PC-3 (cell line): ENCODE measurements around the gene PLA2G4B. TPM values are rescaled to one million over a fixed set of nuclear protein-coding genes. Genes with fewer than 3 reads are reported as not detected.

ENCODE experiments used
- ATAC-seq: fragments of 200-7000 bp; cut with Tn5 transposase; 2 replicates; pipeline ENCODE4 v1.9.1; 2020; ENCODE audit warnings: mild to moderate bottlenecking, moderate library complexity
- BruUV-seq: library from RNA; stranded (reverse); fragments of 400-500 nt; replicated peaks from 2 replicates; lab custom pipeline; 2021; lab: Mats Ljungman, UMichigan
- CTCF ChIA-PET: fragments of 300-600 bp; sonication (Branson Sonifier 250); formaldehyde crosslinking; loops from one replicate; lab custom pipeline; 2022; ENCODE audit warnings: antibody characterized with exemption; lab: Charles Lee
- POLR2A ChIA-PET: fragments of 300-600 bp; sonication (Branson Sonifier 250); formaldehyde crosslinking; loops from one replicate; lab custom pipeline; 2022; ENCODE audit warnings: antibody characterized with exemption; ENCODE audit not compliant: unreplicated experiment; lab: Charles Lee
- DNase-seq: peaks from one replicate; pipeline ENCODE4 v3.0.0-alpha.2; 2015
- H2AFZ ChIP-seq: fragments of 300-600 bp; sonication (generic); 2 replicates; pipeline ENCODE4 v1.6.0; 2016; ENCODE audit warnings: antibody characterized with exemption, low read length
- H3F3A ChIP-seq: fragments of 300-600 bp; sonication (generic); one replicate; pipeline ENCODE4 v1.6.0; 2017; ENCODE audit warnings: antibody characterized with exemption, low read length, control low read depth, mild to moderate bottlenecking; ENCODE audit not compliant: unreplicated experiment
- H3K27ac ChIP-seq: fragments of 300-600 bp; sonication (generic); 2 replicates; pipeline ENCODE4 v1.5.1; 2016; ENCODE audit warnings: mild to moderate bottlenecking, low read length
- H3K27me3 ChIP-seq: fragments of 300-600 bp; sonication (generic); 2 replicates; pipeline ENCODE4 v1.6.1; 2016; ENCODE audit warnings: low read length, mixed read lengths
- H3K36me3 ChIP-seq: fragments of 300-600 bp; sonication (generic); 2 replicates; pipeline ENCODE4 v1.6.1; 2016; ENCODE audit warnings: low read depth, mixed run types, low read length, mixed read lengths
- H3K4me1 ChIP-seq: fragments of 300-600 bp; sonication (generic); 2 replicates; pipeline ENCODE4 v1.5.1; 2016; ENCODE audit warnings: low read length; ENCODE audit not compliant: insufficient read depth
- H3K4me2 ChIP-seq: fragments of 300-600 bp; sonication (generic); 2 replicates; pipeline ENCODE4 v1.6.0; 2016; ENCODE audit warnings: low read length
- H3K4me3 ChIP-seq: fragments of 300-600 bp; sonication (generic); 2 replicates; pipeline ENCODE4 v1.5.1; 2016; ENCODE audit warnings: mild to moderate bottlenecking, low read length, mixed read lengths
- H3K79me2 ChIP-seq: fragments of 300-600 bp; sonication (generic); 2 replicates; pipeline ENCODE4 v1.6.1; 2017; ENCODE audit warnings: low read length, mixed read lengths
- H3K9ac ChIP-seq: fragments of 300-600 bp; sonication (generic); 2 replicates; pipeline ENCODE4 v1.6.0; 2016; ENCODE audit warnings: mild to moderate bottlenecking, low read length
- H3K9me2 ChIP-seq: fragments of 300-600 bp; sonication (generic); replicated peaks from 2 replicates; pipeline ENCODE4 v1.6.1; 2016; ENCODE audit warnings: mixed run types, low read length, mixed read lengths
- H3K9me3 ChIP-seq: fragments of 300-600 bp; sonication (generic); 2 replicates; pipeline ENCODE4 v1.6.1; 2016; ENCODE audit warnings: low read length, mixed read lengths
- H4K20me1 ChIP-seq: fragments of 300-600 bp; sonication (generic); 2 replicates; pipeline ENCODE4 v1.6.1; 2016; ENCODE audit warnings: low read length, mixed read lengths
- CTCF ChIP-seq: fragments of 300-600 bp; sonication (generic); conservative IDR thresholded peaks from 2 replicates; pipeline ENCODE4 v1.5.1; 2017; ENCODE audit warnings: antibody characterized with exemption, low read depth, mild to moderate bottlenecking, low read length
- EZH2 ChIP-seq: fragments of 300-600 bp; sonication (generic); IDR thresholded peaks from one replicate; pipeline ENCODE4 v1.6.1; 2017; ENCODE audit warnings: antibody characterized with exemption, mild to moderate bottlenecking, low read length; ENCODE audit not compliant: unreplicated experiment
- EZH2phosphoT487 ChIP-seq: fragments of 300-600 bp; sonication (generic); IDR thresholded peaks from 2 replicates; pipeline ENCODE4 v1.6.1; 2018; ENCODE audit warnings: mild to moderate bottlenecking, antibody characterized with exemption, low read length, borderline replicate concordance
- intact Hi-C: fragments of 100-400 bp; cut with micrococcal nuclease; formaldehyde crosslinking; loops from 2 replicates; pipeline ENCODE4 v1.9.0; 2023
- total RNA-seq: library from RNA; depleted of rRNA; stranded (reverse); fragments of >200 nt; gene quantifications from 2 replicates; pipeline ENCODE4 v1.2.3, GENCODE V29; 2014

PLA2G4B gene
- total RNA-seq, 1 experiment from 2014 or later, result 12.2 TPM

GRCh38 chr15:41792000-41792637 is 46.5 kb upstream of the PLA2G4B start:
- intact Hi-C loops, result loop anchor here (2.0 kb wide), 1 partner anchor 17 kb away; the partner anchor contains the start of gene MAPKBP1
- Histone ChIP-seq H3K9me3 (no peaks in the 10 kb centered on the region), H3K9ac (no peak overlapping the region; the same call in 1 of the 2 replicates), H4K20me1 (no peaks in the 10 kb centered on the region), H3K4me3 (no peak overlapping the region), H3K36me3 (no peaks in the 10 kb centered on the region), H3K79me2 (peaks cover 78% of the 10 kb centered on the region), H3K27ac (peak overlapping the region; percentile 84; the same call in 1 of the 2 replicates), H3K9me2 (no peaks in the 10 kb centered on the region), H3K4me2 (no peak overlapping the region), H3K4me1 (peaks cover 50% of the 10 kb centered on the region), H2AFZ (no peak overlapping the region), H3F3A (no peaks in the 10 kb centered on the region), H3K27me3 (no peaks in the 10 kb centered on the region)
- CTCF ChIA-PET, result no interaction called here
- ATAC-seq (no peak), DNase-seq (no peak)
- no peak for TF ChIP-seq EZH2phosphoT487
- TF ChIP-seq CTCF, result no peak
- TF ChIP-seq EZH2, result no peak
- no TSS peak for BruUV-seq
- POLR2A ChIA-PET, result no interaction called here

- DNase-seq (peak; percentile 64), ATAC-seq (no peak)
- Histone ChIP-seq H2AFZ (no peak overlapping the region), H3K9me3 (no peaks in the 10 kb centered on the region), H3K4me3 (no peak overlapping the region), H3K4me2 (no peak overlapping the region), H3K36me3 (no peaks in the 10 kb centered on the region), H3K4me1 (peaks cover 63% of the 10 kb centered on the region), H3K27ac (no peak overlapping the region), H3K27me3 (no peaks in the 10 kb centered on the region), H3F3A (no peaks in the 10 kb centered on the region), H3K79me2 (peaks cover 77% of the 10 kb centered on the region), H3K9me2 (no peaks in the 10 kb centered on the region), H4K20me1 (no peaks in the 10 kb centered on the region), H3K9ac (no peak overlapping the region)
- ChIA-PET CTCF (interaction anchor here (0.7 kb wide), 1 partner anchor 126 kb away, joined by 3 read pairs; no protein-coding TSS in a partner anchor), POLR2A (no interaction called here)
- BruUV-seq, result no TSS peak
- intact Hi-C loops, result no loop called here
- TF ChIP-seq CTCF, result no peak
- no peak for TF ChIP-seq EZH2phosphoT487
- no peak for TF ChIP-seq EZH2
Measured at GRCh38 chr15:41794081-41794480, 44.6 kb upstream of the PLA2G4B start.
